Ovary (tissue), 9 donors: Measurements from ENCODE around the gene ESYT2. TPM values are rescaled to one million over a fixed set of nuclear protein-coding genes. Genes with fewer than 3 reads are reported as not detected.

Experiments used
- DNase-seq, 5 donors: peaks; one replicate each; pipeline ENCODE4 v3.0.0-alpha.2; 2019 to 2020
- H3K27ac ChIP-seq, 2 donors: fragments of 200-600 bp; one replicate each; pipeline versions ENCODE4 v1.5.1 to v1.8.0; 2019 to 2022
- H3K27me3 ChIP-seq: fragments of 200-600 bp; one replicate; pipeline ENCODE4 v1.8.0; 2022
- H3K36me3 ChIP-seq: fragments of 200-600 bp; sonication (generic); one replicate; pipeline ENCODE4 v1.5.1; 2019
- H3K4me1 ChIP-seq: one replicate; pipeline ENCODE4 v1.8.1; 2013; ENCODE audit warnings: mild to moderate bottlenecking, moderate library complexity; ENCODE audit not compliant: insufficient read depth
- H3K4me3 ChIP-seq: fragments of 200-600 bp; sonication (generic); one replicate; pipeline ENCODE4 v1.5.1; 2017
- H3K9me3 ChIP-seq, 2 donors: fragments of 200-600 bp in 1 of 2; sonication (generic) in 1 of 2; one replicate each; pipeline versions ENCODE4 v1.5.1 to v1.8.1; 2013 to 2019; ENCODE audit warnings: mild to moderate bottlenecking in 1 of 2, moderate library complexity in 1 of 2
- EP300 ChIP-seq: sonication (generic); formaldehyde crosslinking; IDR thresholded peaks from one replicate; pipeline ENCODE4 v1.6.1; 2017; ENCODE audit warnings: antibody characterized with exemption
- POLR2A ChIP-seq: fragments of 450-650 bp; IDR thresholded peaks from one replicate; pipeline ENCODE4 v1.6.1; 2017; ENCODE audit warnings: antibody characterized with exemption, mild to moderate bottlenecking, moderate library complexity
- WGBS, 3 donors: extraction: QIAGEN DNeasy Blood & Tissue Kit in 1 of 3; methylation state at CpG; one replicate each; pipeline versions ENCODE4 v1.1.5 to v1.1.7; 2013 to 2017; 5-methylcytosine and 5-hydroxymethylcytosine counted together
- intact Hi-C, 4 donors: fragments of 100-400 bp; cut with DNase I; formaldehyde crosslinking; loops; one replicate each; pipeline versions ENCODE4 v1.11.0 to v1.15.1; 2022 to 2023
- polyA plus RNA-seq, 2 donors: library from polyadenylated mRNA; stranded (reverse); fragments of 200-250 nt in 1 of 2; fragments of 350-450 nt in 1 of 2; fragmentation: Illumina TruSeq in 1 of 2; extraction: RNeasy Lipid Tissue Mini Kit (QIAGEN cat#74804) in 1 of 2; gene quantifications; one replicate each; pipeline ENCODE4 v1.2.3, GENCODE V29; 2013 to 2014
- total RNA-seq, 7 donors: library from RNA; depleted of rRNA in 2 of 7; stranded (reverse); fragments of >200 nt in 2 of 7; fragmentation: NEBNext Ultra II Directional in 3 of 7; extraction: Animal tissue kit (Norgen Biotek cat#: 25700) in 3 of 7; gene quantifications; one replicate each; pipeline versions ENCODE4 v1.1.0 to v1.2.4, GENCODE V29; 2016 to 2023
- TF ChIP-seq, protein P1 (sequence below), 3 donors: fragments of 450-650 bp in 2 of 3; fragments of 200-600 bp in 1 of 3; IDR thresholded peaks; one replicate each; pipeline versions ENCODE4 v1.5.1 to v1.8.0; 2016 to 2022; ENCODE audit warnings: antibody characterized with exemption in 3 of 3, mild to moderate bottlenecking in 1 of 3
- donor health status: DM: no; HTN: no; CAD: no; lungs with moderate emphysema.
- donor health status: DM: no; HTN: no; CAD: no.
- donor health status: Bipolar disorder and iron deficiency.
- donor health status: DM: yes; HTN: yes; CAD: no.
- donor health status: DM: no; HTN: no; CAD: no.
- donor health status: DM: yes; HTN: yes; CAD: no.

ESYT2 gene
- total and polyA plus RNA-seq, 9 donors, result 42.7 to 147 (median 91.6) TPM

- DNase-seq, result no peak
- Histone ChIP-seq H3K9me3 (no peaks in the 10 kb centered on the region), H3K36me3 (no peaks in the 10 kb centered on the region), H3K27ac (no peak overlapping the region), H3K4me1 (peaks cover 11% of the 10 kb centered on the region), H3K27me3 (no peaks in the 10 kb centered on the region), H3K4me3 (no peak overlapping the region)
- TF ChIP-seq, protein P1, sequence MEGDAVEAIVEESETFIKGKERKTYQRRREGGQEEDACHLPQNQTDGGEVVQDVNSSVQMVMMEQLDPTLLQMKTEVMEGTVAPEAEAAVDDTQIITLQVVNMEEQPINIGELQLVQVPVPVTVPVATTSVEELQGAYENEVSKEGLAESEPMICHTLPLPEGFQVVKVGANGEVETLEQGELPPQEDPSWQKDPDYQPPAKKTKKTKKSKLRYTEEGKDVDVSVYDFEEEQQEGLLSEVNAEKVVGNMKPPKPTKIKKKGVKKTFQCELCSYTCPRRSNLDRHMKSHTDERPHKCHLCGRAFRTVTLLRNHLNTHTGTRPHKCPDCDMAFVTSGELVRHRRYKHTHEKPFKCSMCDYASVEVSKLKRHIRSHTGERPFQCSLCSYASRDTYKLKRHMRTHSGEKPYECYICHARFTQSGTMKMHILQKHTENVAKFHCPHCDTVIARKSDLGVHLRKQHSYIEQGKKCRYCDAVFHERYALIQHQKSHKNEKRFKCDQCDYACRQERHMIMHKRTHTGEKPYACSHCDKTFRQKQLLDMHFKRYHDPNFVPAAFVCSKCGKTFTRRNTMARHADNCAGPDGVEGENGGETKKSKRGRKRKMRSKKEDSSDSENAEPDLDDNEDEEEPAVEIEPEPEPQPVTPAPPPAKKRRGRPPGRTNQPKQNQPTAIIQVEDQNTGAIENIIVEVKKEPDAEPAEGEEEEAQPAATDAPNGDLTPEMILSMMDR (IDR thresholded peaks at IDR 0.05), result no peak
- no peak for TF ChIP-seq POLR2A
- no peak for TF ChIP-seq EP300
- WGBS, 3 donors, result 71 to 82% (median 72%) methylated on average over 9 of the region's 9 CpGs
- intact Hi-C loops, result no loop called here
Observed at GRCh38 chr7:158802535-158803366, 26.6 kb downstream of the ESYT2 start.

GRCh38 chr7:158798741-158799140 lies 30.6 kb downstream of the ESYT2 start:
- Histone ChIP-seq H3K4me1 (peaks cover 7% of the 10 kb centered on the region), H3K9me3 (no peaks in the 10 kb centered on the region), H3K27me3 (no peaks in the 10 kb centered on the region), H3K36me3 (no peaks in the 10 kb centered on the region), H3K4me3 (no peak overlapping the region), H3K27ac (no peak overlapping the region)
- WGBS, 3 donors, result 36 to 48% (median 39%) methylated on average over 1 of the region's 1 CpG
- intact Hi-C loops, result no loop called here
- DNase-seq, result no peak
- TF ChIP-seq EP300, result no peak
- TF ChIP-seq, protein P1 (IDR thresholded peaks at IDR 0.05), result no peak

DNA sequence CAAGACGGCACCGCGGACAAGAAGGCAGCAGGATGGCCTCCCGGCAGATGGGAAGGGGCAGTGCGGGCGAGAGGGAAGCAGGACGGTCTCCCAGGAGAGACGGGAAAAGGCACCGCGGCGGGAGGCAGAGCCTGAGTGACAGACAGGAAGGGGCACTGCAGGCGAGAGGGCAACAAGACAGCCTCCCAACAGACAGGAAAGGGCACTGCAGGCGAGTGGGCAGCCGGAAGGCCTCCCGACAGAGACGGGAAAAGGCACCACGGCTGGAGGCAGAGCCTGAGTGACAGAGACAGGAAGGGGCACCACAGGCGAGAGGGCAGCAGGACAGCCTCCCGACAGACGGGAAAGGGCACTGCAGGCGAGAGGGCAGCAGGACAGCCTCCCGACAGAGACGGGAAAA lies 32.6 kb downstream of the ESYT2 start:
- H3K27me3 ChIP-seq, result no peaks in the 10 kb centered on the region
- H3K9me3 ChIP-seq, result no peaks in the 10 kb centered on the region
- no peak for TF ChIP-seq EP300
- TF ChIP-seq, protein P1 (IDR thresholded peaks at IDR 0.05), result no peak
- no peak for TF ChIP-seq POLR2A
- intact Hi-C loops, result no loop called here
- H3K36me3 ChIP-seq, result no peaks in the 10 kb centered on the region
- DNase-seq, result no peak
- H3K4me3 ChIP-seq, result no peak overlapping the region
- no peak overlapping the region for H3K27ac ChIP-seq
- 76 to 81% (median 78%) methylated on average over 19 to 23 of the region's 23 CpGs for WGBS, 3 donors
- peaks cover 4% of the 10 kb centered on the region for H3K4me1 ChIP-seq

DNA sequence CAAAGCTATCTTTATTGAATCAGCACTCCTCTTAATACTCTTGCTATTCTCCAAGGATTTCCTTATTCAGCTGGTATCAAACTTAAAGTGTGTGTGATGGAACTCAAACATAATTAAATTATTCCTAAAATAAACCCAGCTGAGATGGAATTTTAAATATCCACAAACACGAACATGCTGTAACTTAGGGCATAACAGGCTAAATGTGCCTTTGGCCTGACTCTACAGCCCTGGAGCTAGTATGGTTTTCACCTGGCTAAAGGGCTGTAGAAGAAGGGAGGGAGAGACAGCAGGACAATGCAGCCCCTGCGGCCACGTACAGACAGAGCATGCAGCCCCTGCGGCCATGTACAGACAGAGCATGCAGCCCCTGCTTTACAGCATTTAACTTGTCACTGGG lies 34.0 kb downstream of the ESYT2 start:
- H3K4me1 ChIP-seq, result peaks cover 2% of the 10 kb centered on the region
- TF ChIP-seq EP300, result no peak
- no peak for TF ChIP-seq POLR2A
- TF ChIP-seq, protein P1 (IDR thresholded peaks at IDR 0.05), result no peak
- 59 to 66% (median 61%) methylated on average over 4 of the region's 4 CpGs for WGBS, 3 donors
- H3K36me3 ChIP-seq, result no peaks in the 10 kb centered on the region
- intact Hi-C loops, result no loop called here
- H3K27me3 ChIP-seq, result no peaks in the 10 kb centered on the region
- H3K9me3 ChIP-seq, result no peaks in the 10 kb centered on the region
- H3K4me3 ChIP-seq, result no peak overlapping the region
- DNase-seq, result no peak
- no peak overlapping the region for H3K27ac ChIP-seq
